ENCODE results near the gene STMN3. TPM values are rescaled to one million over a fixed set of nuclear protein-coding genes. Genes with fewer than 3 reads are reported as not detected.

Gene STMN3
- polyA plus RNA-seq, 1 of the 3 experiments (the other 2 are of a cell fraction): 111 TPM

DNA sequence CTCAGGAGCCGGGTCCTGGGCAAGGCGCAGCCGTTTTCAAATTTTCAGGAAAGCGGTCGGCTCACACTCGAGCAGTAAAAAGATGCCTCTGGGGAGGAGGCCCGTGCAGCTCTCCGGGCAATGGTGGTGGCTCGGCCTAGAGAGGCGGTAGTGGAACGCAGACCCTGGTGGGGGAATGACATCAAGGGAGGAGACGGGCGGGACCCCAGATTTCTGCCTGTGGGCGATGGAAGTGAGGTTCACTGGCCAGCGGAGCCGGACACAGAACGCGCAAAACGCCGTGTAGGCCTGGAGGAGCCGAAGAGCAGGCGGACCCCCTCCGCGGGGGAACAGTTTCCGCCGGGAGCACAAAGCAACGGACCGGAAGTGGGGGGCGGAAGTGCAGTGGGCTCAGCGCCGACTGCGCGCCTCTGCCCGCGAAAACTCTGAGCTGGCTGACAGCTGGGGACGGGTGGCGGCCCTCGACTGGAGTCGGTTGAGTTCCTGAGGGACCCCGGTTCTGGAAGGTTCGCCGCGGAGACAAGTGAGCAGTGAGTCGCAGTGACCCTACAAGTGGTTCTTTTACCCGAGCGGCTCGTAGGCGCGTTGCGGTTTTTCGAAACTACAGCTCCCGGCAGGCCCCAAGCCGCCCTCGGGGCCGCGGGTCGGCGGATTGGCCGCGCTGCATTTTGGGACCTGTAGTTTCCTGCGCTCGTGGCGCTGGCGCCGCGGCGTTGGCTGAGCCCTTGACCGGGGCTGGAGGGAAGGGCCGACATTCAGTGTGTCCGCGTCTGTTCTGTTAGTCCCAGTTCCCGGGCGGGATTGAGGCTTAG is 4.9 kb upstream of the STMN3 start, which contains the start of gene RTEL1:
Gene RTEL1, plus strand, starts transcription at position 376 of the 812 bp plus-strand sequence. CDS start 1,091 bp downstream, outside the sequence.
- CTCF ChIA-PET: no interaction called here
- peak within 1 kb of the TSS; percentile 82 for H3K4me2 ChIP-seq
- H3K36me3 ChIP-seq (replicated peaks in 1 of 2; ENCODE audit: control insufficient read depth in 1 of 2, insufficient read depth in 2 of 2, low read length in 1 of 2): peaks cover 0 to 28% of the 10 kb centered on the region in 2 experiments
- no peaks in the 10 kb centered on the region for H3K9me3 ChIP-seq
- no peaks in the 10 kb centered on the region for H4K20me1 ChIP-seq (ENCODE audit: insufficient read depth)
- H3K27ac ChIP-seq (ENCODE audit: low read depth in 2 of 2, low read length in 1 of 2): peak within 1 kb of the TSS; percentile 59 to 89; a peak in 3 of 4 replicates
- POLR2A ChIA-PET: interaction anchor here (0.8 to 1.3 kb wide), 5 partner anchors 31 to 122 kb away, joined by 3 to 8 read pairs (median 6); partner anchors contain the start of genes ARFRP1, GMEB2, PTK6 and ZGPAT
- no peaks in the 10 kb centered on the region for H3K27me3 ChIP-seq (ENCODE audit: insufficient read depth)
- peaks cover 25% of the 10 kb centered on the region for H3K79me2 ChIP-seq (ENCODE audit: insufficient read depth)
- H3K4me3 ChIP-seq (ENCODE audit: low read depth in 2 of 2, low read length in 1 of 2): peak within 1 kb of the TSS; percentile 91 to 97
- peak; percentile 96 for DNase-seq
- H3F3A ChIP-seq (replicated peaks; ENCODE audit: insufficient read depth): peaks cover 8% of the 10 kb centered on the region
- peak within 1 kb of the TSS; percentile 81 for H2AFZ ChIP-seq (ENCODE audit: low read depth)
- H3K9ac ChIP-seq: peak within 1 kb of the TSS; percentile 62
- WGBS (ENCODE audit: low lambda C conversion rate): 9% methylated on average over 38 of the region's 73 CpGs
- no peaks in the 10 kb centered on the region for H3K9me2 ChIP-seq
- peaks cover 5 to 28% of the 10 kb centered on the region in 2 experiments; a peak in 2 of 4 replicates for H3K4me1 ChIP-seq (ENCODE audit: control insufficient read depth in 1 of 2, insufficient read depth in 2 of 2, low read depth in 1 of 2, low read length in 1 of 2)
- TF ChIP-seq FOXJ3 (CRISPR knock-in tag; IDR thresholded peaks at IDR 0.05) (no peak), SMC3 (IDR thresholded peaks at IDR 0.05; ENCODE audit: low read depth, low read length) (no peak), EZH2phosphoT487 (IDR thresholded peaks at IDR 0.05; ENCODE audit: borderline replicate concordance, low read depth) (no peak), SIN3A (IDR thresholded peaks at IDR 0.05; ENCODE audit: borderline replicate concordance, low read depth, low read length) (peak; percentile 78; the same call in 1 of the 2 replicates), TEAD4 (IDR thresholded peaks at IDR 0.05; ENCODE audit: borderline replicate concordance, insufficient read depth) (no peak), RCOR1 (IDR thresholded peaks at IDR 0.05; ENCODE audit: low read length) (no peak; the same call in 1 of the 2 replicates), TCF12 (IDR thresholded peaks at IDR 0.05) (no peak; the same call in 1 of the 2 replicates), FOXM1 (IDR thresholded peaks at IDR 0.05; ENCODE audit: low read depth) (no peak), MXI1 (IDR thresholded peaks at IDR 0.05; ENCODE audit: low read depth, low read length) (peak; percentile 79), EP300 (IDR thresholded peaks at IDR 0.05; ENCODE audit: borderline replicate concordance in 1 of 2, low read depth in 1 of 2, low read length in 1 of 2) (peak in 1 of 2 experiments; percentile 36; a peak in 1 of 4 replicates), GABPA (IDR thresholded peaks at IDR 0.05; ENCODE audit: low read depth) (peak; percentile 99), RAD21 (IDR thresholded peaks at IDR 0.05; ENCODE audit: low read length) (no peak), POLR2AphosphoS5 (IDR thresholded peaks at IDR 0.05; ENCODE audit: low read depth, low read length) (peak; percentile 57; the same call in 1 of the 2 replicates), TAF1 (IDR thresholded peaks at IDR 0.05; ENCODE audit: borderline replicate concordance, low read depth, low read length) (peak; percentile 90), CHD2 (IDR thresholded peaks at IDR 0.05; ENCODE audit: low read length, partially characterized antibody) (no peak), MEF2A (IDR thresholded peaks at IDR 0.05; ENCODE audit: borderline replicate concordance, low read depth) (peak; percentile 31; the same call in 1 of the 2 replicates), RFX5 (IDR thresholded peaks at IDR 0.05; ENCODE audit: low read length) (no peak), GATA2 (CRISPR knock-in tag; IDR thresholded peaks at IDR 0.05) (no peak)
- TF ChIP-seq, protein P1, sequence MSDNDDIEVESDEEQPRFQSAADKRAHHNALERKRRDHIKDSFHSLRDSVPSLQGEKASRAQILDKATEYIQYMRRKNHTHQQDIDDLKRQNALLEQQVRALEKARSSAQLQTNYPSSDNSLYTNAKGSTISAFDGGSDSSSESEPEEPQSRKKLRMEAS (IDR thresholded peaks at IDR 0.05; ENCODE audit: low read depth): peak; percentile 65
- TF ChIP-seq, protein P2, sequence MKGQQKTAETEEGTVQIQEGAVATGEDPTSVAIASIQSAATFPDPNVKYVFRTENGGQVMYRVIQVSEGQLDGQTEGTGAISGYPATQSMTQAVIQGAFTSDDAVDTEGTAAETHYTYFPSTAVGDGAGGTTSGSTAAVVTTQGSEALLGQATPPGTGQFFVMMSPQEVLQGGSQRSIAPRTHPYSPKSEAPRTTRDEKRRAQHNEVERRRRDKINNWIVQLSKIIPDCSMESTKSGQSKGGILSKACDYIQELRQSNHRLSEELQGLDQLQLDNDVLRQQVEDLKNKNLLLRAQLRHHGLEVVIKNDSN (IDR thresholded peaks at IDR 0.05; ENCODE audit: borderline replicate concordance, low read depth): peak; percentile 57
- TF ChIP-seq, protein P3, sequence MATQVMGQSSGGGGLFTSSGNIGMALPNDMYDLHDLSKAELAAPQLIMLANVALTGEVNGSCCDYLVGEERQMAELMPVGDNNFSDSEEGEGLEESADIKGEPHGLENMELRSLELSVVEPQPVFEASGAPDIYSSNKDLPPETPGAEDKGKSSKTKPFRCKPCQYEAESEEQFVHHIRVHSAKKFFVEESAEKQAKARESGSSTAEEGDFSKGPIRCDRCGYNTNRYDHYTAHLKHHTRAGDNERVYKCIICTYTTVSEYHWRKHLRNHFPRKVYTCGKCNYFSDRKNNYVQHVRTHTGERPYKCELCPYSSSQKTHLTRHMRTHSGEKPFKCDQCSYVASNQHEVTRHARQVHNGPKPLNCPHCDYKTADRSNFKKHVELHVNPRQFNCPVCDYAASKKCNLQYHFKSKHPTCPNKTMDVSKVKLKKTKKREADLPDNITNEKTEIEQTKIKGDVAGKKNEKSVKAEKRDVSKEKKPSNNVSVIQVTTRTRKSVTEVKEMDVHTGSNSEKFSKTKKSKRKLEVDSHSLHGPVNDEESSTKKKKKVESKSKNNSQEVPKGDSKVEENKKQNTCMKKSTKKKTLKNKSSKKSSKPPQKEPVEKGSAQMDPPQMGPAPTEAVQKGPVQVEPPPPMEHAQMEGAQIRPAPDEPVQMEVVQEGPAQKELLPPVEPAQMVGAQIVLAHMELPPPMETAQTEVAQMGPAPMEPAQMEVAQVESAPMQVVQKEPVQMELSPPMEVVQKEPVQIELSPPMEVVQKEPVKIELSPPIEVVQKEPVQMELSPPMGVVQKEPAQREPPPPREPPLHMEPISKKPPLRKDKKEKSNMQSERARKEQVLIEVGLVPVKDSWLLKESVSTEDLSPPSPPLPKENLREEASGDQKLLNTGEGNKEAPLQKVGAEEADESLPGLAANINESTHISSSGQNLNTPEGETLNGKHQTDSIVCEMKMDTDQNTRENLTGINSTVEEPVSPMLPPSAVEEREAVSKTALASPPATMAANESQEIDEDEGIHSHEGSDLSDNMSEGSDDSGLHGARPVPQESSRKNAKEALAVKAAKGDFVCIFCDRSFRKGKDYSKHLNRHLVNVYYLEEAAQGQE (IDR thresholded peaks at IDR 0.05; ENCODE audit: low read depth, low read length): no peak
- TF ChIP-seq, protein P4, sequence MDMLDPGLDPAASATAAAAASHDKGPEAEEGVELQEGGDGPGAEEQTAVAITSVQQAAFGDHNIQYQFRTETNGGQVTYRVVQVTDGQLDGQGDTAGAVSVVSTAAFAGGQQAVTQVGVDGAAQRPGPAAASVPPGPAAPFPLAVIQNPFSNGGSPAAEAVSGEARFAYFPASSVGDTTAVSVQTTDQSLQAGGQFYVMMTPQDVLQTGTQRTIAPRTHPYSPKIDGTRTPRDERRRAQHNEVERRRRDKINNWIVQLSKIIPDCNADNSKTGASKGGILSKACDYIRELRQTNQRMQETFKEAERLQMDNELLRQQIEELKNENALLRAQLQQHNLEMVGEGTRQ (IDR thresholded peaks at IDR 0.05; ENCODE audit: borderline replicate concordance, low read depth, low read length): no peak
- TF ChIP-seq, protein P5, sequence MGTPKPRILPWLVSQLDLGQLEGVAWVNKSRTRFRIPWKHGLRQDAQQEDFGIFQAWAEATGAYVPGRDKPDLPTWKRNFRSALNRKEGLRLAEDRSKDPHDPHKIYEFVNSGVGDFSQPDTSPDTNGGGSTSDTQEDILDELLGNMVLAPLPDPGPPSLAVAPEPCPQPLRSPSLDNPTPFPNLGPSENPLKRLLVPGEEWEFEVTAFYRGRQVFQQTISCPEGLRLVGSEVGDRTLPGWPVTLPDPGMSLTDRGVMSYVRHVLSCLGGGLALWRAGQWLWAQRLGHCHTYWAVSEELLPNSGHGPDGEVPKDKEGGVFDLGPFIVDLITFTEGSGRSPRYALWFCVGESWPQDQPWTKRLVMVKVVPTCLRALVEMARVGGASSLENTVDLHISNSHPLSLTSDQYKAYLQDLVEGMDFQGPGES (IDR thresholded peaks at IDR 0.05; ENCODE audit: low read depth, low read length): no peak
- TF ChIP-seq, protein P6, sequence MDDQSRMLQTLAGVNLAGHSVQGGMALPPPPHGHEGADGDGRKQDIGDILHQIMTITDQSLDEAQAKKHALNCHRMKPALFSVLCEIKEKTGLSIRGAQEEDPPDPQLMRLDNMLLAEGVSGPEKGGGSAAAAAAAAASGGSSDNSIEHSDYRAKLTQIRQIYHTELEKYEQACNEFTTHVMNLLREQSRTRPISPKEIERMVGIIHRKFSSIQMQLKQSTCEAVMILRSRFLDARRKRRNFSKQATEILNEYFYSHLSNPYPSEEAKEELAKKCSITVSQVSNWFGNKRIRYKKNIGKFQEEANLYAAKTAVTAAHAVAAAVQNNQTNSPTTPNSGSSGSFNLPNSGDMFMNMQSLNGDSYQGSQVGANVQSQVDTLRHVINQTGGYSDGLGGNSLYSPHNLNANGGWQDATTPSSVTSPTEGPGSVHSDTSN (IDR thresholded peaks at IDR 0.05): no peak
